ENCODE measurements around the gene MTMR11.
A peak's percentile ranks its signal among the peaks of the same experiment; 100 is the strongest.
"Not testable (repeated sequence)": the region's sequence is repeated elsewhere in the genome, so short reads cannot be mapped to it uniquely, and the experiment has no call there.

Gene MTMR11

DNA sequence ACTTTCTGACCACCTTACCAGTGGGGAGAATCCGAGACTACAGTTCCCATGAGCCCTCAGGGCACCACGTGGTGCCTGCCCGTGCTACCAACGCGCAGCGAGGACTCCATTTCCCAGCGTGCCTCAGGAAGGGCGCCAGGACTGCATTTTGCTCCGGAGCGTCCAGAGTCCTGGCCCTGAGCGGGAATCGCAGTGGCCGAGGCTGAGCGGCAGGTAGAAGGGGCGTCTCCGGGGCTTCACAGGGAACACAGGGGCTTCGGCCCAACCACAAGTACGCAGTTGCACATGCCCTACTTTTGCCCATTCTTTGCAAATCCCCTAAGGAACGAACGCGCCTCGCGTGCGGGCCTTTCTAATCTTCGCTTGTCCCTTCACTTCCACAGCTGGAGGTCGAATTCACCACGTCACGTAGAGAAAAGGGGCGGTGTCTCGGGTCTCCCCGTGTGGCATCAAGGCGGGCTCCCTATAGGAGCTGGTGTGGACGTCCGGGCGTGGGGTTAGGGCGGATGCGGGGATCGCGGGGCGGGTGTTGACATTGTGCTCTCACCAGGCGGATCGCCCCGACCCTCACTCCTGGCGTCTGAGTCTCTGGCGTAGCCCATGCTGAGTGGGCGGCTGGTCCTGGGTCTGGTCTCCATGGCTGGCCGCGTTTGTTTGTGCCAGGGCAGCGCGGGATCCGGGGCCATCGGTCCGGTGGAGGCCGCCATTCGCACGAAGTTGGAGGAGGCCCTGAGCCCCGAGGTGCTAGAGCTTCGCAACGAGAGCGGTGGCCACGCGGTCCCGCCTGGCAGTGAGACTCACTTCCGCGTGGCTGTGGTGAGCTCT is 37.0 kb downstream of the MTMR11 start, which contains the start of gene BOLA1:
TSS of gene BOLA1 (plus strand) at position 109 of the 825 bp plus-strand sequence. CDS start at position 601, 492 bp downstream.
- Histone ChIP-seq H3K4me3 (ENCODE audit: extremely low read depth, insufficient read depth, low read length, poor library complexity, severe bottlenecking) (peak within 1 kb of the TSS; percentile 24), H3K4me1 (ENCODE audit: control insufficient read depth, insufficient read depth, low read length, poor library complexity, severe bottlenecking) (no peaks in the 10 kb centered on the region), H3K9me3 (ENCODE audit: control insufficient read depth, low read length) (no peaks in the 10 kb centered on the region), H3K36me3 (ENCODE audit: control insufficient read depth, insufficient read depth, low read length) (peaks cover 6% of the 10 kb centered on the region), H3K27ac (ENCODE audit: low read depth, low read length, severe bottlenecking) (no peak within 1 kb of the TSS)
- WGBS, 2 experiments (ENCODE audit: insufficient coverage in 2 of 2) = 72 to 82% methylated on average over 63 to 64 of the region's 65 CpGs

DNA sequence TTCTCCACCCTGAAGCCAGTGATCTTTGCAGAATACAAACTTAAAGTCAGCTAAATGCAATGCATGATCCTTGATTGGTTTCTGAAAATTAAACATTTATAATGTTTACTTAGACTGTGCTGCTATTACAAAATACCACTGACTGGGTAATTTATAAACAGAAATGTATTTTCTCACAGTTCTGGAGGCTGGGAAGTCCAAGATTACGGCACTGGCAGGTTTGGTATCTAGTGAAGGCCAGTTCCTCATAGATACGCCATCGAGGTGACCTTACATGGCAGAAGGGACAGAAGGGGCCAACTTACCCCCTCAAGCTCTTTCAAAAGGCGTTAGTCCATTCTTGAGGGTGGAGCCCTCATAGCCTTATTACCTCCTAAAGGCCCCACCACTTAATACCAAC is 40.1 kb downstream of the MTMR11 start:
- Histone ChIP-seq H3K4me3 (ENCODE audit: extremely low read depth, insufficient read depth, low read length, poor library complexity, severe bottlenecking) (no peak overlapping the region), H3K36me3 (ENCODE audit: control insufficient read depth, insufficient read depth, low read length) (no peaks in the 10 kb centered on the region), H3K4me1 (ENCODE audit: control insufficient read depth, insufficient read depth, low read length, poor library complexity, severe bottlenecking) (no peaks in the 10 kb centered on the region), H3K9me3 (ENCODE audit: control insufficient read depth, low read length) (no peaks in the 10 kb centered on the region), H3K27ac (ENCODE audit: low read depth, low read length, severe bottlenecking) (no peak overlapping the region)
- 88 to 100% methylated on average over 3 of the region's 4 CpGs for WGBS, 2 experiments (ENCODE audit: insufficient coverage in 2 of 2)

DNA sequence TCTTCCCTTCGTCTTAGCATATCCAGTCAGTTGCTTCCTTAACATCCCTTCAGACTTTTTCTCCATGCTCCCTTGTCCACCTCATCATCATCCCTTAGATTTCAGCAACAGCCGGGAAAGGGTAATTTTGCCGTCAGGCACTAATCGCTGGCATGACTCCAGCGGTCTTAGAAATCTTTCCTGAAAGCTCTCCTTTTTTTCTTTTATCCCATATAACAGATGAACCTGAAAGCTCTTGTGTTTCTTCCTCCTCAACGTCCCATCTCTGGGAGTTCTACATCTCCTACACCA is 47.7 kb downstream of the MTMR11 start:
- Histone ChIP-seq H3K27ac (ENCODE audit: low read depth, low read length, severe bottlenecking) (peak overlapping the region; percentile 100), H3K4me3 (ENCODE audit: extremely low read depth, insufficient read depth, low read length, poor library complexity, severe bottlenecking) (peak overlapping the region; percentile 60), H3K9me3 (ENCODE audit: control insufficient read depth, low read length) (no peaks in the 10 kb centered on the region), H3K4me1 (ENCODE audit: control insufficient read depth, insufficient read depth, low read length, poor library complexity, severe bottlenecking) (no peaks in the 10 kb centered on the region), H3K36me3 (ENCODE audit: control insufficient read depth, insufficient read depth, low read length) (no peaks in the 10 kb centered on the region)
- 50 to 52% methylated on average over 5 of the region's 6 CpGs for WGBS, 2 experiments (ENCODE audit: insufficient coverage in 2 of 2)

DNA sequence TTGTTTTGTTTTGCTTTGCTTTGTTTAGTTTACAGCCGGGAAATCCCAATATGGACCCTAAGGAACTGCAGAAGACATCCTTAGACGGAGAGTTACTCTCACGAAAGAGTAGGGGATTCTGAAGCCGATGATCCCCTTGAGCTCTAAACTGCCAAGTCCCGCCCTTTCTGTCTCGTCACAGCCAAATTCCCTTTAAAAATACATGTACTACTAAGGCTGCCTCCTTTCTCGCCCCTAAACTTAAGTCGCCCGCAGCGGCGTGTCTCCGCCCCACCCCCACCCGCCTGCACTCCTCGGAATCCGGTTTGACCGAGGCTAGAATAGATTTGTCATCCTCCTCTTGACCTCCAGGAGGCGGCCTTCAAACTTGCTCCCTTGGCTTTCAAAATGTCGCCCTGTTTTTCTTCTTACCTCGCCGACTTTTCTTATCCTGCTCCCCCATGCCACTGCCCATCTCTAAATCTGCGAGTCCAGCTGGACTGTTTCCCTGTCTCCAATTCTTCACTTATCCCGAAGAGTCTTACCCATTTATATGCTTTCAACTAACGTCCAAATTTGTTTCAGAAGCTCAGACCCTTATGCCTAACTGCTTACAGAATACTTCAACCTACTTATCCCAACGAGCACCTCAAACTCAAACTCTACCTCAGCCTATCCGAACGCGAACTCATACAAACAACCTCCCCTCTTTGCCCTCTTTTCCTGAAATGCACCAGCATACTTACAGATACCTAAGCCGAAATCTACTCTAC is 48.3 kb downstream of the MTMR11 start:
- 3 to 4% methylated on average over 25 to 26 of the region's 28 CpGs for WGBS, 2 experiments (ENCODE audit: insufficient coverage in 2 of 2)
- no peaks in the 10 kb centered on the region for H3K9me3 ChIP-seq (ENCODE audit: control insufficient read depth, low read length)
- peak overlapping the region; percentile 100 for H3K27ac ChIP-seq (ENCODE audit: low read depth, low read length, severe bottlenecking)
- no peaks in the 10 kb centered on the region for H3K4me1 ChIP-seq (ENCODE audit: control insufficient read depth, insufficient read depth, low read length, poor library complexity, severe bottlenecking)
- peak overlapping the region; percentile 60 for H3K4me3 ChIP-seq (ENCODE audit: extremely low read depth, insufficient read depth, low read length, poor library complexity, severe bottlenecking)
- no peaks in the 10 kb centered on the region for H3K36me3 ChIP-seq (ENCODE audit: control insufficient read depth, insufficient read depth, low read length)

DNA sequence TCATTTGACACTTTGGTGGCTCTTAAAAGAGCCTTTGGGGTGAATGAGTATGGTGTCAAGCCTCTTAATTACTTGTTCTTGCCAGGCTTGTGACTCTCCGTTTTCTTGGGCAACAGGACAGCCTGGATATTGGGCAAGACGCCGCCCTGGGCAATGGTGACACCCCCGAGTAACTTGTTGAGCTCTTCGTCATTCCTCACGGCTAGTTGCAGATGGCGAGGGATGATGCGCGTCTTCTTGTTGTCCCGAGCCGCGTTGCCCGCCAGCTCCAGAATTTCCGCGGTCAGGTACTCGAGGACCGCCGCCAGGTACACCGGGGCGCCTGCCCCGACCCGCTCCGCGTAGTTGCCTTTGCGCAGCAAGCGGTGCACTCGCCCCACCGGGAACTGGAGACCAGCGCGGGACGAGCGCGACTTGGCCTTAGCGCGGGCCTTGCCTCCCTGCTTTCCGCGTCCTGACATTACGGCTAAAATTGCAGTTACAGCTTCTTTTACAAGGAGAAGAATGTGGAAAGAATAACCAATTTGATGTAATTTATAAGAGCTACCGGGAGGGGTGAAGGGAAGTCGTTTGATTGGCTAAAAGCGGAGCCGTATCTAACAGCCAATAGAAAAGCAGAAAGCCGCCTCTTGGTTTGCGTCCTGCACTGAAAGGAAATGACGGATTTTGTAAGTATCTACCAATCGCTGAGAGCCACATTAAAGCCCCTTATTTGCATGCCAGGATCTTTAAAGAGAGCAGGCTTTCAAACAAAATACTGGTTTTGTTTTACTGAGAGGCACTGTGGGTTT is 49.0 kb downstream of the MTMR11 start:
- H3K27ac ChIP-seq (ENCODE audit: low read depth, low read length, severe bottlenecking) = peak overlapping the region; percentile 100
- 0% methylated on average over 46 of the region's 46 CpGs for WGBS, 2 experiments (ENCODE audit: insufficient coverage in 2 of 2)
- peak overlapping the region; percentile 60 for H3K4me3 ChIP-seq (ENCODE audit: extremely low read depth, insufficient read depth, low read length, poor library complexity, severe bottlenecking)
- no peaks in the 10 kb centered on the region for H3K9me3 ChIP-seq (ENCODE audit: control insufficient read depth, low read length)
- no peaks in the 10 kb centered on the region for H3K36me3 ChIP-seq (ENCODE audit: control insufficient read depth, insufficient read depth, low read length)
- no peaks in the 10 kb centered on the region for H3K4me1 ChIP-seq (ENCODE audit: control insufficient read depth, insufficient read depth, low read length, poor library complexity, severe bottlenecking)

DNA sequence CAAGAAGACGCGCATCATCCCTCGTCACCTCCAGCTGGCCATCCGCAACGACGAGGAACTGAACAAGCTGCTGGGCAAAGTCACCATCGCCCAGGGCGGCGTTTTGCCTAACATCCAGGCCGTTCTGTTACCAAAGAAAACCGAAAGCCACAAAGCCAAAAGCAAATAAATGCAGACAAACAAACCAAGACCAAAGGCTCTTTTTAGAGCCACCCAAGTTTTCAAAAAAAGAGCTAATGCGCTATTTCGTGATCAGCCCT is 49.6 kb downstream of the MTMR11 start:
- 0% methylated on average over 1 to 4 of the region's 13 CpGs for WGBS, 2 experiments (ENCODE audit: insufficient coverage in 2 of 2)
- H3K36me3 ChIP-seq (ENCODE audit: control insufficient read depth, insufficient read depth, low read length); H3K9me3 ChIP-seq (ENCODE audit: control insufficient read depth, low read length); H3K4me1 ChIP-seq (ENCODE audit: control insufficient read depth, insufficient read depth, low read length, poor library complexity, severe bottlenecking): not testable (repeated sequence)
- Histone ChIP-seq H3K27ac (ENCODE audit: low read depth, low read length, severe bottlenecking) (peak overlapping the region; percentile 100), H3K4me3 (ENCODE audit: extremely low read depth, insufficient read depth, low read length, poor library complexity, severe bottlenecking) (peak overlapping the region; percentile 60)

DNA sequence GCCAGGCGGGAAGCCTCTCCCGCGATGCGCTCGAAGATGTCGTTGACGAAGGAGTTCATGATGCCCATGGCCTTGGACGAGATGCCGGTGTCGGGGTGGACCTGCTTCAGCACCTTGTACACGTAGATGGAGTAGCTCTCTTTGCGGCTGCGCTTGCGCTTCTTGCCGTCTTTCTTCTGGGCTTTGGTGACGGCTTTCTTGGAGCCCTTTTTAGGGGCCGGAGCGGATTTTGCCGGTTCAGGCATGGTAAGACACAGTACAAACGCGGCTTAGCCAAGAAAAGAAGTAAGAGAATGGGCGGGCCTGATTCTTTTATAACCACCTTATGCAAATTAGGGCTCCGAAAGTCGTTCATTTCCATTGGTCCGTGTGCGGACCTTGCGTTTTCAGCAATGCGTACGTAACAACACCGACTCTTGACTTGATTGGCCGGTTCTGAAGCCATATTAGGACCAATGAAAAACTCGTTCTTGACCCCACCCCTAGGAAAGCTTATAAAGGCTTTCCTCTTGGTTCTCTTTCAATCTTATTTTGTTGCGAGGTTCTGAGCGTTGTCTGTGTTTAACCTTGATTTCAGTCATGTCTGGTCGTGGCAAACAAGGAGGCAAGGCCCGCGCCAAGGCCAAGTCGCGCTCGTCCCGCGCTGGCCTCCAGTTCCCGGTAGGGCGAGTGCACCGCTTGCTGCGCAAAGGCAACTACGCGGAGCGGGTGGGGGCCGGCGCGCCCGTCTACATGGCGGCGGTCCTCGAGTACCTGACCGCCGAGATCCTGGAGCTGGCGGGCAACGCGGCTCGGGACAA is 50.1 kb downstream of the MTMR11 start:
- H3K4me1 ChIP-seq (ENCODE audit: control insufficient read depth, insufficient read depth, low read length, poor library complexity, severe bottlenecking) = no peaks in the 10 kb centered on the region
- no peaks in the 10 kb centered on the region for H3K36me3 ChIP-seq (ENCODE audit: control insufficient read depth, insufficient read depth, low read length)
- peak overlapping the region; percentile 100 for H3K27ac ChIP-seq (ENCODE audit: low read depth, low read length, severe bottlenecking)
- peak overlapping the region; percentile 60 for H3K4me3 ChIP-seq (ENCODE audit: extremely low read depth, insufficient read depth, low read length, poor library complexity, severe bottlenecking)
- no peaks in the 10 kb centered on the region for H3K9me3 ChIP-seq (ENCODE audit: control insufficient read depth, low read length)
- WGBS, 2 experiments (ENCODE audit: insufficient coverage in 2 of 2) = 0% methylated on average over 39 to 54 of the region's 62 CpGs

DNA sequence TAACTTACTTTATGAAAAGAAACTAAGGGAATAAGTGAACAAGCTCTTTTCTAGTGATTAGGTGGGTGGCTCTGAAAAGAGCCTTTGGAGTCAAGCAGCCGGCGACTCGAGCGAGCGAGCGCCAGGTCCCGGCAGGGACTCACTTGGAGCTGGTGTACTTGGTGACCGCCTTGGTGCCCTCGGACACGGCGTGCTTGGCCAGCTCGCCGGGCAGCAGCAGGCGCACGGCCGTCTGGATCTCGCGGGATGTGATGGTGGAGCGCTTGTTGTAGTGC is 50.6 kb downstream of the MTMR11 start:
- not testable (repeated sequence) for H3K4me1 ChIP-seq (ENCODE audit: control insufficient read depth, insufficient read depth, low read length, poor library complexity, severe bottlenecking); H3K9me3 ChIP-seq (ENCODE audit: control insufficient read depth, low read length); H3K36me3 ChIP-seq (ENCODE audit: control insufficient read depth, insufficient read depth, low read length)
- peak overlapping the region; percentile 60 for H3K4me3 ChIP-seq (ENCODE audit: extremely low read depth, insufficient read depth, low read length, poor library complexity, severe bottlenecking)
- peak overlapping the region; percentile 100 for H3K27ac ChIP-seq (ENCODE audit: low read depth, low read length, severe bottlenecking)
- 0% methylated on average over 8 to 9 of the region's 19 CpGs for WGBS, 2 experiments (ENCODE audit: insufficient coverage in 2 of 2)

DNA sequence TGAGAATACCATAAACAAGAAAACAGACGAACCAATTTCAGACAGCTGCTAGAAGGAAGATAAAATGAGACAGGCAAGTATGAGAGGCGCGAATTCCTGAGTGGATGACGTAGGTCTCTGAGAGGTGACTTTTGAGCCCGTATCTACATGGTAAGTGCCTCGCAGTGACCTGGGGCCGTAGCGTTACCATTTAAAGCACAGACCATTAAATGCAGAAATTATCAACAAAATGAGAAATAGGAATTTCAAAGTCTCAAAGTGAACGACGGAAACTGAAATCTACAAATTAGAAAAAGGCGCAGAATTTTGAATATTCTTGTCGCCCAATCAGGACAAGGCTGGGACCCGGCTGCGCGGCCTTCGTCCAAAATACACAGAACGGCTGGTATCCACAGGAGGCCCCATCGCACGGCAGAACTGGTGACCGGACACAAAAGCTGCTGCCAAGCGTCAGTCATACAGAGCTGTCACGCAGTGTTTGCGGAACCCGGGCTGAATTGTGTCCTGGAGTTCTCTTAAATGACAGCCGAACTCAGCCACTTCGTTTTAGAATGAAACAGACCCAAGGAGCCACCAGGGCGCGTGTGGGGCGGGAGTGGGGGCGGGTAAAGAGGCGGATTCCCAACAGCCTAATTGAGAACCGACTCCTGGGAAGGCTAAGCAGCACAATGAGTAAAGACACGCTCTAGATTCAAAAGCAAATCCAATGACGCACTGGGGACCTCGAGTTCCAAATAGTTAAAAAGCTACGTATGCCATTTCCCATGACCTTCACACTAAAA is 51.1 kb downstream of the MTMR11 start:
- 0% methylated on average over 25 to 27 of the region's 36 CpGs for WGBS, 2 experiments (ENCODE audit: insufficient coverage in 2 of 2)
- no peaks in the 10 kb centered on the region for H3K36me3 ChIP-seq (ENCODE audit: control insufficient read depth, insufficient read depth, low read length)
- H3K4me3 ChIP-seq (ENCODE audit: extremely low read depth, insufficient read depth, low read length, poor library complexity, severe bottlenecking) = peak overlapping the region; percentile 60
- H3K4me1 ChIP-seq (ENCODE audit: control insufficient read depth, insufficient read depth, low read length, poor library complexity, severe bottlenecking) = no peaks in the 10 kb centered on the region
- no peaks in the 10 kb centered on the region for H3K9me3 ChIP-seq (ENCODE audit: control insufficient read depth, low read length)
- peak overlapping the region; percentile 100 for H3K27ac ChIP-seq (ENCODE audit: low read depth, low read length, severe bottlenecking)
